Measurements from ENCODE around the gene ULK4. TPM values are rescaled to one million over a fixed set of nuclear protein-coding genes. Genes with fewer than 3 reads are reported as not detected.

Gene ULK4
- total RNA-seq, 1 experiment from 2014 or later = 6.3 TPM

- no peak overlapping the region for H3K27ac ChIP-seq (ENCODE audit: low read depth, low read length)
- H3K9me3 ChIP-seq (ENCODE audit: control insufficient read depth in 1 of 2, insufficient read depth in 1 of 2, low read depth in 1 of 2, low read length in 2 of 2) = no peaks in the 10 kb centered on the region
- H3K27me3 ChIP-seq (ENCODE audit: insufficient read depth, low read length) = no peaks in the 10 kb centered on the region
- H3K9me2 ChIP-seq (ENCODE audit: insufficient read depth) = no peaks in the 10 kb centered on the region
- no peaks in the 10 kb centered on the region for H3K36me3 ChIP-seq (ENCODE audit: control insufficient read depth in 1 of 2, insufficient read depth in 2 of 2, low read length in 2 of 2)
- no peak overlapping the region for H3K4me3 ChIP-seq (replicated peaks in 1 of 2; ENCODE audit: low read depth in 1 of 2, low read length in 2 of 2)
- ATAC-seq (no peak), DNase-seq (ENCODE audit: low read depth, low spot score) (no peak)
- no peak overlapping the region for H2AFZ ChIP-seq (ENCODE audit: low read depth, low read length, poor library complexity, severe bottlenecking)
- TF ChIP-seq ATF3 (IDR thresholded peaks at IDR 0.05) (no peak), CTCF (IDR thresholded peaks at IDR 0.05 in 2 of 3, conservative IDR thresholded peaks at IDR 0.05 in 1 of 3; ENCODE audit: borderline replicate concordance in 1 of 3, insufficient read depth in 1 of 3, low read depth in 2 of 3, low read length in 2 of 3) (no peak), CEBPB (IDR thresholded peaks at IDR 0.05; ENCODE audit: low read depth) (no peak), JUND (IDR thresholded peaks at IDR 0.05) (no peak), SIN3A (IDR thresholded peaks at IDR 0.05; ENCODE audit: low read depth) (no peak), YY1 (IDR thresholded peaks at IDR 0.05; ENCODE audit: extremely low read depth, insufficient replicate concordance, low read depth, low read length) (no peak), SP1 (IDR thresholded peaks at IDR 0.05; ENCODE audit: low read depth) (no peak), POLR2AphosphoS5 (IDR thresholded peaks at IDR 0.05; ENCODE audit: low read depth, low read length) (no peak), ZBTB33 (IDR thresholded peaks at IDR 0.05; ENCODE audit: extremely low read depth, insufficient replicate concordance, low read length) (no peak), FOSL1 (IDR thresholded peaks at IDR 0.05; ENCODE audit: low read depth) (no peak), ZNF274 (IDR thresholded peaks at IDR 0.05; ENCODE audit: low read depth, low read length) (no peak), EZH2 (IDR thresholded peaks at IDR 0.05) (no peak), EZH2phosphoT487 (IDR thresholded peaks at IDR 0.05; ENCODE audit: borderline replicate concordance) (no peak), RAD21 (IDR thresholded peaks at IDR 0.05; ENCODE audit: low read depth) (no peak), EGR1 (IDR thresholded peaks at IDR 0.05; ENCODE audit: low read depth) (no peak), CBX3 (IDR thresholded peaks at IDR 0.05; ENCODE audit: low read depth) (no peak), TCF7L2 (IDR thresholded peaks at IDR 0.05; ENCODE audit: borderline replicate concordance, extremely low read depth, insufficient read depth, insufficient read length) (no peak)
- RAD21 ChIA-PET (ENCODE audit: low non-redundant PET in 1 of 2, low total read pairs in 2 of 2, uncharacterized antibody in 2 of 2, unreplicated experiment in 2 of 2) = no interaction called here
- peaks cover 3 to 8% of the 10 kb centered on the region in 2 experiments for H3K4me1 ChIP-seq (ENCODE audit: control insufficient read depth in 1 of 2, insufficient read depth in 2 of 2, low read length in 2 of 2)
- no peak overlapping the region for H3K9ac ChIP-seq (ENCODE audit: low read length)
- H4K20me1 ChIP-seq (ENCODE audit: insufficient read depth) = no peaks in the 10 kb centered on the region
- CTCF ChIA-PET = no interaction called here
- H3K4me2 ChIP-seq (ENCODE audit: low read length) = no peak overlapping the region
- intact Hi-C loops (cut with micrococcal nuclease) = no loop called here
- no TSS peak for BruUV-seq (replicated peaks)
- H3K79me2 ChIP-seq (ENCODE audit: insufficient read depth, low read length) = no peaks in the 10 kb centered on the region
- POLR2A ChIA-PET = no interaction called here
Measured at GRCh38 chr3:41708176-41708575, 253.7 kb downstream of the ULK4 start.
